ENCODE data around the gene CHST4.

GRCh38 chr16:71524566-71525553, 1.4 kb upstream of the CHST4 start:
- TF ChIP-seq SMC3 (IDR thresholded peaks at IDR 0.05; ENCODE audit: low read depth, low read length), result no peak
- no peak for TF ChIP-seq EP300 (IDR thresholded peaks at IDR 0.05; ENCODE audit: borderline replicate concordance in 1 of 2, low read depth in 1 of 2, low read length in 1 of 2)

Measured in SK-N-SH (cell line).